Endometrial microvascular endothelial cells (primary cell): ENCODE results near the gene PPP1R10. TPM values are rescaled to one million over a fixed set of nuclear protein-coding genes. Genes with fewer than 3 reads are reported as not detected.

Experiments used
- in situ Hi-C: cut with HindIII; loops from 2 replicates; pipeline ENCODE4 v1.10.0; 2017; ENCODE audit warnings: low sequenced_read_pairs, low pct_unique_long_range_greater_than_20kb; ENCODE audit errors: inconsistent ontology term
- total RNA-seq: library from RNA; depleted of rRNA; stranded (reverse); fragments of >200 nt; gene quantifications from one replicate; pipeline ENCODE4 v1.2.3, GENCODE V29; 2015; ENCODE audit errors: inconsistent ontology term

Gene PPP1R10
- total RNA-seq, 1 donor from 2014 or later, result 25.4 TPM

GRCh38 chr6:30626484-30627366 is 9.7 kb upstream of the PPP1R10 start, which contains the start of gene ATAT1:
ATAT1 (plus strand) TSS chr6:30626874.
- in situ Hi-C loops, result no loop called here

GRCh38 chr6:30625511-30625910 is 8.5 kb upstream of the PPP1R10 start:
- in situ Hi-C loops, result no loop called here

DNA sequence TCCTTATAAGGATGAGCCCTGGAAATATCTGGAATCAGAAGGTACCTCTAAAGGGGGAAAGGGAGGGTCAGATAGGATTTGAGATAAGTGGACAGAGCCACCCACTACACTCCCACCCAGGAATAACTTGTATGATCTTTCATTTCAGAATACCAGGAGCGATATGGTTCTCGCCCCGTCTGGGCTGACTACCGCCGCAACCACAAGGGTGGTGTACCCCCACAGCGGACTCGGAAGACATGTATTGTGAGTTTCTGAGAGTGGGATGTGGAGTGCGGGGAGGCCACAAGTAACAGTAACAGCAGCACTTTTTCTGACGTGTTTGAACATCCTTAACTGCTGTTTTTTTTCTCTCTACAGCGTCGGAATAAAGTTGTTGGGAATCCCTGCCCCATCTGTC is 2.5 kb upstream of the PPP1R10 start:
- in situ Hi-C loops, result no loop called here

DNA sequence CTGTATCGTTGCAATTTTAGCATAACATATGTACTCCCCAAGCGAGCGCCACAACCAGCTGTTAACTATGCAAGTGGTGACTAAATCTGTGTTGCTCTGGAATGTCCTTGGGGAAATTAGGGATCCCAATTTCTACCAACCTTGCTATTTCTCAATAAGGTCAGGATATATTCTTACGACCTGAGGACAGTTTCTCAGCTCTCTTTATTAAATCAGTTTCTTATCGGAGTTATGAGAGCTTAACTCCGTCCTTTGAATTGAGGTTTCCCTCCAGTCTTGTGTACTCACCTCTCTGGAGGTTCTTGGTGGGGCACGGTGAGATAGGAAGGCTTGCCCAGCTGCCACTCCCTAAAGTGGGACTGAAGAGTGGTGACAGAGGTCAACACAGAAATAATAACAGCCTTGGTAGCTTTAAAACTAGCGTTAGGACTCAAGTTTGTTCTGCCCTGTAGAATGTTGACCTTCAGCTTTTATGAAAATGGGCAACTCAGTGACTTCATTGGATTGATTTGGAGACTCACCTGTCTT is 1.3 kb upstream of the PPP1R10 start:
- in situ Hi-C loops, result no loop called here

DNA sequence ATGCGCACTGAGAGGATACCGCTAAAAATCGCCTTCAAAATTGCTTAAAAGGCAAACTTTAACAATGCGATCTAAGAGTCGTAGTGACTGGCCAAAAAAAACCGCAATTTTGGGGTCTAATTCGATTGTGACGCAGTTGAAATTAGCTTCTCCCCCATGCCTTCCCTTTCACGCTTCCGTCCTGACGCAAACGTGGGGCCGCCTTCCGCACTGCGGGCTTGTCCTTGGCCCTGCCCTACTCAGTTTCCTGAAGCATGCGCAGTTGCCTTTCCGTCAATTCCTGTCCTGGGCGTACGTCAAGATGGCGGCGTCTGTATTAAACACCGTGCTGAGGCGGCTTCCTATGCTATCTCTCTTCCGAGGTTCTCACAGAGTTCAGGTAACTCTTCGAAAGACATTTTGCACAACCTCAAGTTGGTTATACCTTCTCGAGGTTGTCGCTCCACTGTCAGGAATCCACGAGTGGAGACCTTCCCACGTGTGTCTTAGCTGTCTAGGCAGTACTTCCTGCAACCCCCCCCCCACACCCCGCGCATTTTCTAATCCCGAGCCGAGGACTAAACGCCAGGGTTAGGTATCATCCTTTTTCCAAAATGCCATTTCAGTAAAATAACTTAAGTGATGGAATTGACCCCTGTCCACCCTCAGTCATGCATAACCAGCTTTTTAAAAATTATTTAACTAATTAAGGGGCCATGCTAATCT is 674 bp upstream of the PPP1R10 start, which contains the start of gene MRPS18B:
MRPS18B (plus strand) TSS at position 276 of the 705 bp plus-strand sequence; CDS start at position 302, 26 bp downstream.
- in situ Hi-C loops, result no loop called here

DNA sequence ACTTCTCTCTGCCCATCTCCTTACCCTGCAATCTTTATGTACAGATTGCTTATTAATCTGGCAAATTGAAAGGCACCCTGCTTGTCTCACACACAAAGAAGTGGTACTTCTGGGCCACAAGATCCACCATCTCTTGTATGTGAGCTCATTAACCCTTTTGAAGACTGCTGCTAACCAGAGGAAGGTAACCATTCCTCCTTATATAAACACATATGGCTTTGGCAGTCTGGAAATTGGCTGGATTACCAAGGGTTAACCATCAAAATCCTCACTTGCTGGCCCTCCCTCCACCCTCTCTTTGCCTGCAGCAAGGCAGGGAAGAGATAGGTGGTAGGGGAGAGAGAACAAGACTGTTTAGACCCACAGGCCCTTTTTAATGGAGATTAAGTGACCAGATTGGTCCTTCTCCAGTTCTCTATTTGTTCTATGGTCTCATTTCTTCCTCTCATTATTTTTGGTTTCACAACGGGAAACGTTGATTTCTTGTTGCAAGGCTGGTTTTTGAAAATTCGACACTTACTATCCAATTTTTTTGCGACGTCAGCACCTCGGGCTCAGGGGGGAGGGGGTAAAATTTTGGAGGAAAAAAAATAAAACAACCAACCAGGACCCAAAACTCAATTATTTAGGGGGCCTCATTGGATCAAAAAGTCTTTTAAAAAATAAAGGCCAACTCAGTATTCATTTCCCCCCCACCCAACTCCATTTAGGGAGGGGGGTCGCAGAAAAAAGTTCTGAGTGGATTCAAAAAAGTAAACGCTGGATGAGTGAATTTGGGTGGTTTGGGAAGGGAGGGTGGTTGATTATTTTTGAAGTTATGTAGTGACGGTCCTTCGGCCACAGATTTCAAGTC is 859 bp downstream of the PPP1R10 start:
- in situ Hi-C loops, result no loop called here

DNA sequence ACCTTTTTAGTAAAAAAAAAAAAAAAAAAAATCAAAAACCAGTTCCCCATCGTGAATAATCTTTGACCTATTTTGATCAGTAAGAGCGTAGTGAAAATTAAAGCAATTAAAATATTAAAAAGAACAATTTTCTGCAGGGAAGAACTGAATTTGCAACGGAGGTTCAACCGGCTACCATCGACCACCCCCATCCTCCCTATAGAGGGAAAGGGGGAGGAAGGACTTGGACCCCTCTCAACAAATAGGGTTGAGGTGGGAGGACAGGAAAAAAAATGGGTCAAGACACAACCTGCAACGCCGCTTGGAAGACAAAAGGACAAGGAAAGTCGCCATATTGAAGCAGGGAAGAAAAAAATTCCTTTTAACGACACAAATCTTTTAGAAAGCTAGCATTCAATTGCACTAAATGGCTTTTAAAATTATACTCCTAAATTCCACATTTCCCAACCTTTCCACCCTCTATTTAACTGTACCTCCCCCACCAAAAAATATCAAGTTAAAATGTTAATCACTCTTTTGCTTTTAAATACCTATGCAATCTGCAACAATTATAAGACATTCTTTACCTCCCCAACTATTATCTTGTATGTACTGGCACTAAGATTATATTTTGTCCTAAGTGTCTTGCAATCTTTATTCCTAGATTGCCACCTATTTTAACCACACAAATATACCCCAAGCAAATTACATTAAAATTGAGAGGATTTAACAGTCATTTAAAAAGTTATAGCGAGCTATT is 1.7 kb downstream of the PPP1R10 start:
- in situ Hi-C loops, result no loop called here

DNA sequence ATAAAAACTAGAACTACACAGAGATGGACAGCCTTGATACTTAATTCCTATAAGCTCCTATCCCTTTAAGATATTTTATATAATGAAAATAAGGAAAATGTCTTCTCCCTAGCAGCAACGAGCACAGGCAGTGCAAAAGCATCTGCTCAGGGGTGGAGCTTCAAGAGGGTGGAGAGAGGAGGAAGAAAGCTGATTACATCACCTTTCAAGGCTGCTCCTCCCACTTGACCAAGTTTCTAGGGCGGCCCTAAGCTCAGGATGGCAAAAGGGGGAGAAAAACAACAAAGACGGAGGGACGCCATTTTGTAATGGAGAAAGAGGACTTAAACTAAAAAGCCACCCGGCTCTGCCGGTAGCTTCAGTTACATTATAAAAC is 2.2 kb downstream of the PPP1R10 start:
- in situ Hi-C loops, result no loop called here

- in situ Hi-C loops, result no loop called here
These were observed 2.8 kb downstream of the PPP1R10 start for GRCh38 chr6:30614044-30614842.

- in situ Hi-C loops, result no loop called here
These were observed 3.6 kb downstream of the PPP1R10 start for GRCh38 chr6:30613251-30614043.

- in situ Hi-C loops, result no loop called here
These were observed 4.3 kb downstream of the PPP1R10 start for GRCh38 chr6:30612687-30613248.

- in situ Hi-C loops, result no loop called here
These were observed 4.8 kb downstream of the PPP1R10 start for GRCh38 chr6:30612213-30612612.

DNA sequence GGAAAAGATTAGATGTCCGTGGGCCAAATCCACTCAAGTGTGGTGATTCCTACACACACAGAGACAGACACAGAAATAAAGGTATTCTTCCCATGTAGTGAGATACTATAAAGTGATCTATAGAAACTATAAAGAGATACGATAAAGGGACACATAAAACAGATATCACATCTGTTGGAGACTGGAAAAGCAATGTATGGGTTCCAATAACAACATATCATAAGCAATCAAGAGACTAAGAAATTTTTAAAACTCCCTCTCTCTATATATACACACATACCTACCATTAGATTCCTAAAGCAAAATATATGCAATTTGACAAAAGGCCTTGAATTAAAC is 5.2 kb downstream of the PPP1R10 start:
- in situ Hi-C loops, result no loop called here

- in situ Hi-C loops, result no loop called here
These were observed 5.7 kb downstream of the PPP1R10 start for GRCh38 chr6:30611150-30611855.

- in situ Hi-C loops, result no loop called here
These were observed 7.0 kb downstream of the PPP1R10 start for GRCh38 chr6:30610065-30610464.

GRCh38 chr6:30603961-30604360 is 13.1 kb downstream of the PPP1R10 start:
- in situ Hi-C loops, result no loop called here
